PC-3 (cell line): ENCODE data around the gene SEMA3C. TPM values are rescaled to one million over a fixed set of nuclear protein-coding genes. Genes with fewer than 3 reads are reported as not detected.

ENCODE experiments used
- ATAC-seq: fragments of 200-7000 bp; cut with Tn5 transposase; 2 replicates; pipeline ENCODE4 v1.9.1; 2020; ENCODE audit warnings: mild to moderate bottlenecking, moderate library complexity
- BruUV-seq: library from RNA; stranded (reverse); fragments of 400-500 nt; replicated peaks from 2 replicates; lab custom pipeline; 2021; lab: Mats Ljungman, UMichigan
- CTCF ChIA-PET: fragments of 300-600 bp; sonication (Branson Sonifier 250); formaldehyde crosslinking; loops from one replicate; lab custom pipeline; 2022; ENCODE audit warnings: antibody characterized with exemption; lab: Charles Lee
- POLR2A ChIA-PET: fragments of 300-600 bp; sonication (Branson Sonifier 250); formaldehyde crosslinking; loops from one replicate; lab custom pipeline; 2022; ENCODE audit warnings: antibody characterized with exemption; ENCODE audit not compliant: unreplicated experiment; lab: Charles Lee
- DNase-seq: peaks from one replicate; pipeline ENCODE4 v3.0.0-alpha.2; 2015
- H2AFZ ChIP-seq: fragments of 300-600 bp; sonication (generic); 2 replicates; pipeline ENCODE4 v1.6.0; 2016; ENCODE audit warnings: antibody characterized with exemption, low read length
- H3F3A ChIP-seq: fragments of 300-600 bp; sonication (generic); one replicate; pipeline ENCODE4 v1.6.0; 2017; ENCODE audit warnings: antibody characterized with exemption, low read length, control low read depth, mild to moderate bottlenecking; ENCODE audit not compliant: unreplicated experiment
- H3K27ac ChIP-seq: fragments of 300-600 bp; sonication (generic); 2 replicates; pipeline ENCODE4 v1.5.1; 2016; ENCODE audit warnings: mild to moderate bottlenecking, low read length
- H3K27me3 ChIP-seq: fragments of 300-600 bp; sonication (generic); 2 replicates; pipeline ENCODE4 v1.6.1; 2016; ENCODE audit warnings: low read length, mixed read lengths
- H3K36me3 ChIP-seq: fragments of 300-600 bp; sonication (generic); 2 replicates; pipeline ENCODE4 v1.6.1; 2016; ENCODE audit warnings: low read depth, mixed run types, low read length, mixed read lengths
- H3K4me1 ChIP-seq: fragments of 300-600 bp; sonication (generic); 2 replicates; pipeline ENCODE4 v1.5.1; 2016; ENCODE audit warnings: low read length; ENCODE audit not compliant: insufficient read depth
- H3K4me2 ChIP-seq: fragments of 300-600 bp; sonication (generic); 2 replicates; pipeline ENCODE4 v1.6.0; 2016; ENCODE audit warnings: low read length
- H3K4me3 ChIP-seq: fragments of 300-600 bp; sonication (generic); 2 replicates; pipeline ENCODE4 v1.5.1; 2016; ENCODE audit warnings: mild to moderate bottlenecking, low read length, mixed read lengths
- H3K79me2 ChIP-seq: fragments of 300-600 bp; sonication (generic); 2 replicates; pipeline ENCODE4 v1.6.1; 2017; ENCODE audit warnings: low read length, mixed read lengths
- H3K9ac ChIP-seq: fragments of 300-600 bp; sonication (generic); 2 replicates; pipeline ENCODE4 v1.6.0; 2016; ENCODE audit warnings: mild to moderate bottlenecking, low read length
- H3K9me2 ChIP-seq: fragments of 300-600 bp; sonication (generic); replicated peaks from 2 replicates; pipeline ENCODE4 v1.6.1; 2016; ENCODE audit warnings: mixed run types, low read length, mixed read lengths
- H3K9me3 ChIP-seq: fragments of 300-600 bp; sonication (generic); 2 replicates; pipeline ENCODE4 v1.6.1; 2016; ENCODE audit warnings: low read length, mixed read lengths
- H4K20me1 ChIP-seq: fragments of 300-600 bp; sonication (generic); 2 replicates; pipeline ENCODE4 v1.6.1; 2016; ENCODE audit warnings: low read length, mixed read lengths
- EZH2 ChIP-seq: fragments of 300-600 bp; sonication (generic); IDR thresholded peaks from one replicate; pipeline ENCODE4 v1.6.1; 2017; ENCODE audit warnings: antibody characterized with exemption, mild to moderate bottlenecking, low read length; ENCODE audit not compliant: unreplicated experiment
- EZH2phosphoT487 ChIP-seq: fragments of 300-600 bp; sonication (generic); IDR thresholded peaks from 2 replicates; pipeline ENCODE4 v1.6.1; 2018; ENCODE audit warnings: mild to moderate bottlenecking, antibody characterized with exemption, low read length, borderline replicate concordance
- intact Hi-C: fragments of 100-400 bp; cut with micrococcal nuclease; formaldehyde crosslinking; loops from 2 replicates; pipeline ENCODE4 v1.9.0; 2023
- total RNA-seq: library from RNA; depleted of rRNA; stranded (reverse); fragments of >200 nt; gene quantifications from 2 replicates; pipeline ENCODE4 v1.2.3, GENCODE V29; 2014
- TF ChIP-seq, protein P1 (sequence below): fragments of 300-600 bp; sonication (generic); conservative IDR thresholded peaks from 2 replicates; pipeline ENCODE4 v1.5.1; 2017; ENCODE audit warnings: antibody characterized with exemption, low read depth, mild to moderate bottlenecking, low read length

The SEMA3C gene
- total RNA-seq, 1 experiment from 2014 or later, result 28.0 TPM

DNA sequence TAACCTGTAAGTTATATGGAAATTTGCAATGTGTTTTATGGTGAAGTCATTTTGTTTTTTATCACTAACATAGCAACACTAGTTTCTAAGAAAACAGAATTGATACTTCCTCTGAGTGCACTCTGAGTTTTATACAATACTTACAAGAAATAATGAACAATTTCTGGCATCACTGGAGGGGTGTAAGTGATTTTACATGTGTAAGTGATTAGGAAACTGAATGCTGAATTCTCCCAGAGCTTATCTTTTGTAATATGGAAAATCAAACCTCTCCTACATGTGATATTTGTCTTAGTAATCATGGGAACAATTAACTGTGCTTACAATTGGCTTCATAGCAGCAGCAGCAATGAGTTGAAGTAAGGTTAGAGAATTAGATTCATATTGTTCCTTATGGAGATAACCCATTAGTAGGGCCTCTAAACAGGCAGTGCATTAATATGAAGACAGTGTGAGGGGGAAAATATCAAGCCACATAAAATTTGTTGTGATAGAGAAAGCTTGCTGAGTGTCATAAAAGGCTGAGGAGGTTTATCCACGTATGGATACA, 37.4 kb downstream of the SEMA3C start:
- Histone ChIP-seq H3F3A (peaks cover 5% of the 10 kb centered on the region), H3K27me3 (no peaks in the 10 kb centered on the region), H3K36me3 (no peaks in the 10 kb centered on the region), H3K79me2 (peaks cover 21% of the 10 kb centered on the region; the same call in 1 of the 2 replicates), H3K4me3 (no peak overlapping the region), H4K20me1 (no peaks in the 10 kb centered on the region), H2AFZ (no peak overlapping the region), H3K27ac (no peak overlapping the region), H3K4me2 (no peak overlapping the region), H3K9me3 (no peaks in the 10 kb centered on the region), H3K9me2 (no peaks in the 10 kb centered on the region), H3K4me1 (peaks cover 39% of the 10 kb centered on the region), H3K9ac (no peak overlapping the region)
- intact Hi-C loops, result no loop called here
- no TSS peak for BruUV-seq
- ChIA-PET CTCF (no interaction called here), POLR2A (no interaction called here)
- DNase-seq, result no peak
- no peak for ATAC-seq
- TF ChIP-seq, protein P1, sequence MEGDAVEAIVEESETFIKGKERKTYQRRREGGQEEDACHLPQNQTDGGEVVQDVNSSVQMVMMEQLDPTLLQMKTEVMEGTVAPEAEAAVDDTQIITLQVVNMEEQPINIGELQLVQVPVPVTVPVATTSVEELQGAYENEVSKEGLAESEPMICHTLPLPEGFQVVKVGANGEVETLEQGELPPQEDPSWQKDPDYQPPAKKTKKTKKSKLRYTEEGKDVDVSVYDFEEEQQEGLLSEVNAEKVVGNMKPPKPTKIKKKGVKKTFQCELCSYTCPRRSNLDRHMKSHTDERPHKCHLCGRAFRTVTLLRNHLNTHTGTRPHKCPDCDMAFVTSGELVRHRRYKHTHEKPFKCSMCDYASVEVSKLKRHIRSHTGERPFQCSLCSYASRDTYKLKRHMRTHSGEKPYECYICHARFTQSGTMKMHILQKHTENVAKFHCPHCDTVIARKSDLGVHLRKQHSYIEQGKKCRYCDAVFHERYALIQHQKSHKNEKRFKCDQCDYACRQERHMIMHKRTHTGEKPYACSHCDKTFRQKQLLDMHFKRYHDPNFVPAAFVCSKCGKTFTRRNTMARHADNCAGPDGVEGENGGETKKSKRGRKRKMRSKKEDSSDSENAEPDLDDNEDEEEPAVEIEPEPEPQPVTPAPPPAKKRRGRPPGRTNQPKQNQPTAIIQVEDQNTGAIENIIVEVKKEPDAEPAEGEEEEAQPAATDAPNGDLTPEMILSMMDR, result no peak
- no peak for TF ChIP-seq EZH2phosphoT487
- TF ChIP-seq EZH2, result no peak

DNA sequence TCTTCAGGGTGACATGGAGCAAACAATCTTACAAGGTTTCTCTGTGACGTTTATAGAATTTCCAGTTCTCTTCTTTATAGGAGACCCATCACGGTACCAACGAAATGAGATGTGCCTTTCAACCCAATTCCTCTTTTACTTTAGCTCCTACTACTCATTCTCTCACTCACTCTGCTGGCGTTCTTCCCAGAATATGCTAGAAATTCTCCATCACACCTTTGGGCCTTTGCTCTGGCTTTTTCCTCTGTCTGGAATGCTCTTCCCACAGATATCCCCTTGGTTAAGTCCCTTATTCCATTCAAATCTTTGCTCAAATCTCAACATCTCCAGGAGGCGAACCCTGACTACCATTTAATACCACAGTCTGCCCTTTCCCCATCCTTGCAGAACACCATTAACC, 39.0 kb downstream of the SEMA3C start:
- Histone ChIP-seq H4K20me1 (no peaks in the 10 kb centered on the region), H3K9ac (no peak overlapping the region), H3K4me1 (peaks cover 37% of the 10 kb centered on the region), H3K27ac (no peak overlapping the region), H3K9me2 (no peaks in the 10 kb centered on the region), H3K9me3 (no peaks in the 10 kb centered on the region), H3K4me2 (no peak overlapping the region), H3K4me3 (no peak overlapping the region), H3K36me3 (no peaks in the 10 kb centered on the region), H2AFZ (no peak overlapping the region), H3K27me3 (no peaks in the 10 kb centered on the region), H3F3A (peaks cover 5% of the 10 kb centered on the region), H3K79me2 (peaks cover 21% of the 10 kb centered on the region; the same call in 1 of the 2 replicates)
- peak; percentile 45 for DNase-seq
- ChIA-PET POLR2A (no interaction called here), CTCF (no interaction called here)
- TF ChIP-seq, protein P1, result no peak
- TF ChIP-seq EZH2, result no peak
- no peak for TF ChIP-seq EZH2phosphoT487
- BruUV-seq, result no TSS peak
- intact Hi-C loops, result no loop called here
- ATAC-seq, result no peak

DNA sequence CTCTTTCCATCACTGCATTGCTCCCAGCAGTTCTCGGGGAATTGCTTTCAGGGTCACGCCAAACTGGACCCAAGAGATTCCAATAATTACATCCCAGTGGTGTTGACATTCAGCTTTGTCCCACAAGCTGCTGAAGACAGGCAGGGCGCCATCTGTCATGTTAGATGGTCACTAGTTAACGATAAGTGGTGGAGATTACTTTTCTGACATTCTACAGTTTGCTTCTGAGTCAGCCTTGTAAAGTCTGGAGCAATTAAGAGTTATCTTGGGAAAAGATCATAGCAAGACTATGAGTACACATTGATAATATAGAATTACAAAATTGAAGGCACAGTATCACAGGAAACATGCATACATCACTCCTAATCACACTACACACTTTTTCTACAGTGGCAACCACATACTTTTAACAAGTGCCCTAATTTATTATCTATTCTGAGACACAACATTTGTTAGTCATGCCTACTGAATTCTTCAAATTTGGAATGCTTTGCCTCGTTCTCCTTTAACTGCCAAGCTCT, 41.9 kb downstream of the SEMA3C start:
- Histone ChIP-seq H3K79me2 (peaks cover 14% of the 10 kb centered on the region; the same call in 1 of the 2 replicates), H3K9me3 (no peaks in the 10 kb centered on the region), H2AFZ (no peak overlapping the region), H3K36me3 (no peaks in the 10 kb centered on the region), H3K4me2 (peak overlapping the region; percentile 39; the same call in 1 of the 2 replicates), H3K27me3 (no peaks in the 10 kb centered on the region), H4K20me1 (no peaks in the 10 kb centered on the region), H3K9me2 (no peaks in the 10 kb centered on the region), H3F3A (no peaks in the 10 kb centered on the region), H3K27ac (peak overlapping the region; percentile 44), H3K4me1 (peaks cover 15% of the 10 kb centered on the region), H3K4me3 (no peak overlapping the region), H3K9ac (no peak overlapping the region)
- BruUV-seq, result no TSS peak
- intact Hi-C loops, result no loop called here
- POLR2A ChIA-PET, result no interaction called here
- DNase-seq, result peak; percentile 80
- peak; percentile 92 for ATAC-seq
- CTCF ChIA-PET, result no interaction called here
- no peak for TF ChIP-seq EZH2
- no peak for TF ChIP-seq EZH2phosphoT487
- TF ChIP-seq, protein P1, result no peak
